ENCODE data around the gene FGF7. TPM values are rescaled to one million over a fixed set of nuclear protein-coding genes. Genes with fewer than 3 reads are reported as not detected.
"Not testable (repeated sequence)": the region's sequence is repeated elsewhere in the genome, so short reads cannot be mapped to it uniquely, and the experiment has no call there.

The FGF7 gene
- total and polyA plus RNA-seq, 4 donors, result 0.13 to 0.62 (median 0.33) TPM; not detected in 1

- WGBS, result 77% methylated on average over 3 of the region's 3 CpGs
- Histone ChIP-seq H3K27ac (ENCODE audit: low read depth in 1 of 2, low read length in 2 of 2) (no peak overlapping the region), H3K9me3 (ENCODE audit: control insufficient read depth in 4 of 4, low read length in 3 of 4) (no peaks in the 10 kb centered on the region), H3K4me3 (ENCODE audit: low read depth in 1 of 3, low read length in 3 of 3) (no peak overlapping the region), H3K9ac (ENCODE audit: low read depth in 1 of 2, low read length in 2 of 2) (no peak overlapping the region), H3K4me1 (ENCODE audit: control insufficient read depth in 4 of 4, insufficient read depth in 4 of 4, low read length in 3 of 4) (no peaks in the 10 kb centered on the region), H3K27me3 (ENCODE audit: control insufficient read depth in 4 of 4, insufficient read depth in 4 of 4, low read length in 3 of 4) (no peaks in the 10 kb centered on the region), H3K36me3 (ENCODE audit: control insufficient read depth in 4 of 4, insufficient read depth in 3 of 4, low read depth in 1 of 4, low read length in 3 of 4) (no peaks in the 10 kb centered on the region)
- no peak for DNase-seq (ENCODE audit: low spot score)
- no peak for TF ChIP-seq REST (IDR thresholded peaks at IDR 0.05)
- TF ChIP-seq YY1 (IDR thresholded peaks at IDR 0.05), result no peak
- TF ChIP-seq, protein P1, sequence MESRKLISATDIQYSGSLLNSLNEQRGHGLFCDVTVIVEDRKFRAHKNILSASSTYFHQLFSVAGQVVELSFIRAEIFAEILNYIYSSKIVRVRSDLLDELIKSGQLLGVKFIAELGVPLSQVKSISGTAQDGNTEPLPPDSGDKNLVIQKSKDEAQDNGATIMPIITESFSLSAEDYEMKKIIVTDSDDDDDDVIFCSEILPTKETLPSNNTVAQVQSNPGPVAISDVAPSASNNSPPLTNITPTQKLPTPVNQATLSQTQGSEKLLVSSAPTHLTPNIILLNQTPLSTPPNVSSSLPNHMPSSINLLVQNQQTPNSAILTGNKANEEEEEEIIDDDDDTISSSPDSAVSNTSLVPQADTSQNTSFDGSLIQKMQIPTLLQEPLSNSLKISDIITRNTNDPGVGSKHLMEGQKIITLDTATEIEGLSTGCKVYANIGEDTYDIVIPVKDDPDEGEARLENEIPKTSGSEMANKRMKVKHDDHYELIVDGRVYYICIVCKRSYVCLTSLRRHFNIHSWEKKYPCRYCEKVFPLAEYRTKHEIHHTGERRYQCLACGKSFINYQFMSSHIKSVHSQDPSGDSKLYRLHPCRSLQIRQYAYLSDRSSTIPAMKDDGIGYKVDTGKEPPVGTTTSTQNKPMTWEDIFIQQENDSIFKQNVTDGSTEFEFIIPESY (IDR thresholded peaks at IDR 0.05), result no peak
- no peak for TF ChIP-seq GABPA (IDR thresholded peaks at IDR 0.05 in 1 of 2, conservative IDR thresholded peaks at IDR 0.05 in 1 of 2)
- TF ChIP-seq TAF1 (conservative IDR thresholded peaks at IDR 0.05), result no peak
- TF ChIP-seq, protein P2, sequence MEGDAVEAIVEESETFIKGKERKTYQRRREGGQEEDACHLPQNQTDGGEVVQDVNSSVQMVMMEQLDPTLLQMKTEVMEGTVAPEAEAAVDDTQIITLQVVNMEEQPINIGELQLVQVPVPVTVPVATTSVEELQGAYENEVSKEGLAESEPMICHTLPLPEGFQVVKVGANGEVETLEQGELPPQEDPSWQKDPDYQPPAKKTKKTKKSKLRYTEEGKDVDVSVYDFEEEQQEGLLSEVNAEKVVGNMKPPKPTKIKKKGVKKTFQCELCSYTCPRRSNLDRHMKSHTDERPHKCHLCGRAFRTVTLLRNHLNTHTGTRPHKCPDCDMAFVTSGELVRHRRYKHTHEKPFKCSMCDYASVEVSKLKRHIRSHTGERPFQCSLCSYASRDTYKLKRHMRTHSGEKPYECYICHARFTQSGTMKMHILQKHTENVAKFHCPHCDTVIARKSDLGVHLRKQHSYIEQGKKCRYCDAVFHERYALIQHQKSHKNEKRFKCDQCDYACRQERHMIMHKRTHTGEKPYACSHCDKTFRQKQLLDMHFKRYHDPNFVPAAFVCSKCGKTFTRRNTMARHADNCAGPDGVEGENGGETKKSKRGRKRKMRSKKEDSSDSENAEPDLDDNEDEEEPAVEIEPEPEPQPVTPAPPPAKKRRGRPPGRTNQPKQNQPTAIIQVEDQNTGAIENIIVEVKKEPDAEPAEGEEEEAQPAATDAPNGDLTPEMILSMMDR (IDR thresholded peaks at IDR 0.05; ENCODE audit: low read depth, low read length, missing input control), result no peak
- no peak for TF ChIP-seq FOXA1 (IDR thresholded peaks at IDR 0.05)
- no peak for TF ChIP-seq RAD21 (IDR thresholded peaks at IDR 0.05)
- TF ChIP-seq RXRA (IDR thresholded peaks at IDR 0.05), result no peak
- no peak for TF ChIP-seq HNF4A (conservative IDR thresholded peaks at IDR 0.05)
- TF ChIP-seq HNF4G (IDR thresholded peaks at IDR 0.05), result no peak
- no peak for TF ChIP-seq JUND (IDR thresholded peaks at IDR 0.05)
- TF ChIP-seq SP1 (IDR thresholded peaks at IDR 0.05), result no peak
- TF ChIP-seq, protein P3, sequence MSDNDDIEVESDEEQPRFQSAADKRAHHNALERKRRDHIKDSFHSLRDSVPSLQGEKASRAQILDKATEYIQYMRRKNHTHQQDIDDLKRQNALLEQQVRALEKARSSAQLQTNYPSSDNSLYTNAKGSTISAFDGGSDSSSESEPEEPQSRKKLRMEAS (IDR thresholded peaks at IDR 0.05), result no peak
- TF ChIP-seq, protein P4, sequence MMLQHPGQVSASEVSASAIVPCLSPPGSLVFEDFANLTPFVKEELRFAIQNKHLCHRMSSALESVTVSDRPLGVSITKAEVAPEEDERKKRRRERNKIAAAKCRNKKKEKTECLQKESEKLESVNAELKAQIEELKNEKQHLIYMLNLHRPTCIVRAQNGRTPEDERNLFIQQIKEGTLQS (IDR thresholded peaks at IDR 0.05), result no peak
- TF ChIP-seq FOXA2 (IDR thresholded peaks at IDR 0.05), result no peak
- TF ChIP-seq NR2F2 (IDR thresholded peaks at IDR 0.05), result no peak
- TF ChIP-seq EGR1 (IDR thresholded peaks at IDR 0.05; ENCODE audit: low read depth in 2 of 2), result no peak
These were observed 84.2 kb downstream of the FGF7 start for GRCh38 chr15:49507261-49507660.

DNA sequence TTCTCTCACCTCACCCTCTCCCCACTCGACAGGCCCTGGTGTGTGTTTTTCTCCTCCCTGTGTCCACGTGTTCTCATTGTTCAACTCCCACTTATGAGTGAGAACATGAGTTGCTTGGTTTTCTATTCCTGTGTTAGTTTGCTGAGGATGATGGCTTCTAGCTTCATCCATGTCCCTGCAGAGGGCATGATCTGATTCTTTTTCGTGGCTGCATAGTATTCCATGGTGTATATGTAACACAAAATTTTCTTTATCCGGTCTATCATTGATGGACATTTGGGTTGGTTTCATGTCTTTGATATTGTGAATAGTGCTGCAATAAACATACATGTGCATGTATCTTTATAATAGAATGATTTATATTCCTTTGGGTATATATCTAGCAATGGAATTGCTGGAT is 89.7 kb downstream of the FGF7 start:
- not testable (repeated sequence) for H3K9me3 ChIP-seq (ENCODE audit: control insufficient read depth in 4 of 4, low read length in 3 of 4); H3K9ac ChIP-seq (ENCODE audit: low read depth in 1 of 2, low read length in 2 of 2); H3K36me3 ChIP-seq (ENCODE audit: control insufficient read depth in 4 of 4, insufficient read depth in 3 of 4, low read depth in 1 of 4, low read length in 3 of 4); H3K4me3 ChIP-seq (ENCODE audit: low read depth in 1 of 3, low read length in 3 of 3); H3K27me3 ChIP-seq (ENCODE audit: control insufficient read depth in 4 of 4, insufficient read depth in 4 of 4, low read length in 3 of 4); H3K27ac ChIP-seq (ENCODE audit: low read depth in 1 of 2, low read length in 2 of 2); DNase-seq (ENCODE audit: low spot score); H3K4me1 ChIP-seq (ENCODE audit: control insufficient read depth in 4 of 4, insufficient read depth in 4 of 4, low read length in 3 of 4)
- 80% methylated on average over 4 of the region's 4 CpGs for WGBS
